PC-3 (cell line): ENCODE measurements around the gene FSD1L. TPM values are rescaled to one million over a fixed set of nuclear protein-coding genes. Genes with fewer than 3 reads are reported as not detected.

Source experiments
- ATAC-seq: fragments of 200-7000 bp; cut with Tn5 transposase; 2 replicates; pipeline ENCODE4 v1.9.1; 2020; ENCODE audit warnings: mild to moderate bottlenecking, moderate library complexity
- BruUV-seq: library from RNA; stranded (reverse); fragments of 400-500 nt; replicated peaks from 2 replicates; lab custom pipeline; 2021; lab: Mats Ljungman, UMichigan
- CTCF ChIA-PET: fragments of 300-600 bp; sonication (Branson Sonifier 250); formaldehyde crosslinking; loops from one replicate; lab custom pipeline; 2022; ENCODE audit warnings: antibody characterized with exemption; lab: Charles Lee
- POLR2A ChIA-PET: fragments of 300-600 bp; sonication (Branson Sonifier 250); formaldehyde crosslinking; loops from one replicate; lab custom pipeline; 2022; ENCODE audit warnings: antibody characterized with exemption; ENCODE audit not compliant: unreplicated experiment; lab: Charles Lee
- DNase-seq: peaks from one replicate; pipeline ENCODE4 v3.0.0-alpha.2; 2015
- H2AFZ ChIP-seq: fragments of 300-600 bp; sonication (generic); 2 replicates; pipeline ENCODE4 v1.6.0; 2016; ENCODE audit warnings: antibody characterized with exemption, low read length
- H3F3A ChIP-seq: fragments of 300-600 bp; sonication (generic); one replicate; pipeline ENCODE4 v1.6.0; 2017; ENCODE audit warnings: antibody characterized with exemption, low read length, control low read depth, mild to moderate bottlenecking; ENCODE audit not compliant: unreplicated experiment
- H3K27ac ChIP-seq: fragments of 300-600 bp; sonication (generic); 2 replicates; pipeline ENCODE4 v1.5.1; 2016; ENCODE audit warnings: mild to moderate bottlenecking, low read length
- H3K27me3 ChIP-seq: fragments of 300-600 bp; sonication (generic); 2 replicates; pipeline ENCODE4 v1.6.1; 2016; ENCODE audit warnings: low read length, mixed read lengths
- H3K36me3 ChIP-seq: fragments of 300-600 bp; sonication (generic); 2 replicates; pipeline ENCODE4 v1.6.1; 2016; ENCODE audit warnings: low read depth, mixed run types, low read length, mixed read lengths
- H3K4me1 ChIP-seq: fragments of 300-600 bp; sonication (generic); 2 replicates; pipeline ENCODE4 v1.5.1; 2016; ENCODE audit warnings: low read length; ENCODE audit not compliant: insufficient read depth
- H3K4me2 ChIP-seq: fragments of 300-600 bp; sonication (generic); 2 replicates; pipeline ENCODE4 v1.6.0; 2016; ENCODE audit warnings: low read length
- H3K4me3 ChIP-seq: fragments of 300-600 bp; sonication (generic); 2 replicates; pipeline ENCODE4 v1.5.1; 2016; ENCODE audit warnings: mild to moderate bottlenecking, low read length, mixed read lengths
- H3K79me2 ChIP-seq: fragments of 300-600 bp; sonication (generic); 2 replicates; pipeline ENCODE4 v1.6.1; 2017; ENCODE audit warnings: low read length, mixed read lengths
- H3K9ac ChIP-seq: fragments of 300-600 bp; sonication (generic); 2 replicates; pipeline ENCODE4 v1.6.0; 2016; ENCODE audit warnings: mild to moderate bottlenecking, low read length
- H3K9me2 ChIP-seq: fragments of 300-600 bp; sonication (generic); replicated peaks from 2 replicates; pipeline ENCODE4 v1.6.1; 2016; ENCODE audit warnings: mixed run types, low read length, mixed read lengths
- H3K9me3 ChIP-seq: fragments of 300-600 bp; sonication (generic); 2 replicates; pipeline ENCODE4 v1.6.1; 2016; ENCODE audit warnings: low read length, mixed read lengths
- H4K20me1 ChIP-seq: fragments of 300-600 bp; sonication (generic); 2 replicates; pipeline ENCODE4 v1.6.1; 2016; ENCODE audit warnings: low read length, mixed read lengths
- EZH2 ChIP-seq: fragments of 300-600 bp; sonication (generic); IDR thresholded peaks from one replicate; pipeline ENCODE4 v1.6.1; 2017; ENCODE audit warnings: antibody characterized with exemption, mild to moderate bottlenecking, low read length; ENCODE audit not compliant: unreplicated experiment
- EZH2phosphoT487 ChIP-seq: fragments of 300-600 bp; sonication (generic); IDR thresholded peaks from 2 replicates; pipeline ENCODE4 v1.6.1; 2018; ENCODE audit warnings: mild to moderate bottlenecking, antibody characterized with exemption, low read length, borderline replicate concordance
- intact Hi-C: fragments of 100-400 bp; cut with micrococcal nuclease; formaldehyde crosslinking; loops from 2 replicates; pipeline ENCODE4 v1.9.0; 2023
- total RNA-seq: library from RNA; depleted of rRNA; stranded (reverse); fragments of >200 nt; gene quantifications from 2 replicates; pipeline ENCODE4 v1.2.3, GENCODE V29; 2014
- TF ChIP-seq, protein P1 (sequence below): fragments of 300-600 bp; sonication (generic); conservative IDR thresholded peaks from 2 replicates; pipeline ENCODE4 v1.5.1; 2017; ENCODE audit warnings: antibody characterized with exemption, low read depth, mild to moderate bottlenecking, low read length

Gene FSD1L
- total RNA-seq, 1 experiment from 2014 or later: 1.7 TPM

GRCh38 chr9:105436783-105437182 lies 11.1 kb upstream of the FSD1L start:
- intact Hi-C loops: no loop called here
- DNase-seq: no peak
- BruUV-seq: no TSS peak
- H3F3A ChIP-seq: no peaks in the 10 kb centered on the region
- H3K9me2 ChIP-seq: no peaks in the 10 kb centered on the region
- no peaks in the 10 kb centered on the region for H3K79me2 ChIP-seq
- ChIA-PET CTCF (no interaction called here), POLR2A (no interaction called here)
- H4K20me1 ChIP-seq: no peaks in the 10 kb centered on the region
- H3K27ac ChIP-seq: no peak overlapping the region
- H2AFZ ChIP-seq: no peak overlapping the region
- H3K9ac ChIP-seq: no peak overlapping the region
- H3K4me1 ChIP-seq: no peaks in the 10 kb centered on the region
- H3K9me3 ChIP-seq: no peaks in the 10 kb centered on the region
- H3K4me2 ChIP-seq: no peak overlapping the region
- no peak overlapping the region for H3K4me3 ChIP-seq
- no peak for ATAC-seq
- H3K27me3 ChIP-seq: no peaks in the 10 kb centered on the region
- TF ChIP-seq EZH2phosphoT487: no peak
- no peak for TF ChIP-seq EZH2
- H3K36me3 ChIP-seq: no peaks in the 10 kb centered on the region

- ATAC-seq: no peak
- intact Hi-C loops: no loop called here
- CTCF ChIA-PET: no interaction called here
- Histone ChIP-seq H3K27ac (no peak overlapping the region), H4K20me1 (no peaks in the 10 kb centered on the region), H3K27me3 (no peaks in the 10 kb centered on the region), H3K36me3 (no peaks in the 10 kb centered on the region), H3K9me2 (no peaks in the 10 kb centered on the region), H3K4me2 (no peak overlapping the region), H3K4me3 (no peak overlapping the region), H3F3A (no peaks in the 10 kb centered on the region), H3K4me1 (no peaks in the 10 kb centered on the region), H3K9me3 (no peaks in the 10 kb centered on the region), H3K79me2 (no peaks in the 10 kb centered on the region), H3K9ac (no peak overlapping the region), H2AFZ (no peak overlapping the region)
- DNase-seq: no peak
- no TSS peak for BruUV-seq
- TF ChIP-seq, protein P1, sequence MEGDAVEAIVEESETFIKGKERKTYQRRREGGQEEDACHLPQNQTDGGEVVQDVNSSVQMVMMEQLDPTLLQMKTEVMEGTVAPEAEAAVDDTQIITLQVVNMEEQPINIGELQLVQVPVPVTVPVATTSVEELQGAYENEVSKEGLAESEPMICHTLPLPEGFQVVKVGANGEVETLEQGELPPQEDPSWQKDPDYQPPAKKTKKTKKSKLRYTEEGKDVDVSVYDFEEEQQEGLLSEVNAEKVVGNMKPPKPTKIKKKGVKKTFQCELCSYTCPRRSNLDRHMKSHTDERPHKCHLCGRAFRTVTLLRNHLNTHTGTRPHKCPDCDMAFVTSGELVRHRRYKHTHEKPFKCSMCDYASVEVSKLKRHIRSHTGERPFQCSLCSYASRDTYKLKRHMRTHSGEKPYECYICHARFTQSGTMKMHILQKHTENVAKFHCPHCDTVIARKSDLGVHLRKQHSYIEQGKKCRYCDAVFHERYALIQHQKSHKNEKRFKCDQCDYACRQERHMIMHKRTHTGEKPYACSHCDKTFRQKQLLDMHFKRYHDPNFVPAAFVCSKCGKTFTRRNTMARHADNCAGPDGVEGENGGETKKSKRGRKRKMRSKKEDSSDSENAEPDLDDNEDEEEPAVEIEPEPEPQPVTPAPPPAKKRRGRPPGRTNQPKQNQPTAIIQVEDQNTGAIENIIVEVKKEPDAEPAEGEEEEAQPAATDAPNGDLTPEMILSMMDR: no peak
- TF ChIP-seq EZH2 (no peak), EZH2phosphoT487 (no peak)
- POLR2A ChIA-PET: no interaction called here
Observed at GRCh38 chr9:105437704-105438103, 10.1 kb upstream of the FSD1L start.

DNA sequence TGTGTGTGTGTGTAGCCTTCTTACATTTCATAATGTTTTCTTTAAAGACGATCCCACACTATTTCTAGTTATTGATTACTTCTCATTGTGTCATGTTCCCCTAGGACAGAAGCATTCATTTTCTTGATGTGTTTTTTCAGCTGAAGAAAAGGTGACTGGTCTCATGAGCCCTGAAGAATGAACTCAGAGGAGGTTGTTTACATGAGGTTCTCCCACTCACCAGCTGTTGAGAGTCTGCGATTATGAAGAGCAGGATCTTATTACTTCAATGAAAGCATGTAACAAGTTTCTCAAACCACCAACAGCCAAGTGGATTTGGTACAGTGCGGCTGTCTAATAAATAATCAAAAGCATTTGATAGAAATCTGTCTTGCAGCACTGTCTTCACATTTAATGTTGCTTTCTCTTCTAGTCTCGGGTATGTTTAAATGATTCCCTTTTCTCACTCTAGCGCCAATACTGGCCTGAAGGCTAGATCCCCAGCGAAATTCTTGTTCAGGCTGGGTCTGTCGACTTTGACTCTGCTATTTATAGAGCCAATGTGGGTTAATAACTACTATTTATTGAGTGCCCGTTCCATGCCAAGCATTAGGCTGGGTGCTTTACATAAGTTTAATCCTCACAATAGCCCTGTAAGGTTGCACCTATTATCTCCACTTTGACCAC lies 9.6 kb upstream of the FSD1L start:
- Histone ChIP-seq H3K27ac (no peak overlapping the region), H3K9ac (no peak overlapping the region), H3K4me1 (no peaks in the 10 kb centered on the region), H3K4me3 (no peak overlapping the region), H3F3A (no peaks in the 10 kb centered on the region), H2AFZ (no peak overlapping the region), H3K27me3 (no peaks in the 10 kb centered on the region), H4K20me1 (no peaks in the 10 kb centered on the region), H3K36me3 (no peaks in the 10 kb centered on the region), H3K9me2 (no peaks in the 10 kb centered on the region), H3K4me2 (no peak overlapping the region), H3K9me3 (no peaks in the 10 kb centered on the region), H3K79me2 (no peaks in the 10 kb centered on the region)
- ChIA-PET CTCF (no interaction called here), POLR2A (no interaction called here)
- TF ChIP-seq EZH2 (no peak), EZH2phosphoT487 (no peak)
- TF ChIP-seq, protein P1: no peak
- no peak for ATAC-seq
- no TSS peak for BruUV-seq
- intact Hi-C loops: no loop called here
- no peak for DNase-seq
